Measurements from ENCODE around the gene EIF2B2. TPM values are rescaled to one million over a fixed set of nuclear protein-coding genes. Genes with fewer than 3 reads are reported as not detected.

Gene EIF2B2
- total RNA-seq, 1 experiment from 2014 or later: 48.3 TPM

DNA sequence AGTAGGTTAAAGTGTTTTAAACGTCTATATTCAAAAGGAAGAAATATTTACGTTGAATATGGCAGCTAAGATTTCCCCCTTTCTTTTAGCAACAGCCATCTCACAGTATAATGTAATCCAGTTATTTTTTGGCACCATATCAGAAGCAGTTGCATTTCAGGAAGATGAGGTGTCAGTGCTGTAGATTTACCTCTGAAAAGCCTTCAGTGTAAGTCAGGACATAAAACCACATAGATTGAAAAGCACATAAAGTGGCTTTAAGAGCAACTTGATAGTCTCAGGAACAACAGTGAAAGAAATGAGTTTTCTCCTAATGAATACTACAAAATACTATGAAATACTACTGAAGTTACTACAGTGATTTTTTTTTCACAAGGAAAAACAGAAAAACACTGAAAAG is 41.6 kb downstream of the EIF2B2 start:
- DNase-seq: no peak
- Histone ChIP-seq H3K9ac (ENCODE audit: extremely low read depth, insufficient read length, low read length) (no peak overlapping the region), H2BK12ac (ENCODE audit: insufficient read length, low read depth, low read length) (no peak overlapping the region), H3K79me1 (ENCODE audit: insufficient read depth, low read depth, low read length, poor library complexity, severe bottlenecking) (peaks cover 3% of the 10 kb centered on the region), H3K4me2 (ENCODE audit: insufficient read depth, insufficient read length, low read length) (no peak overlapping the region), H3K4ac (ENCODE audit: low read depth, low read length) (no peak overlapping the region), H2BK15ac (ENCODE audit: low read depth, low read length) (no peak overlapping the region), H2BK20ac (ENCODE audit: low read depth, low read length, poor library complexity, severe bottlenecking) (no peak overlapping the region), H3T11ph (ENCODE audit: low read length) (no peak overlapping the region), H3K23ac (ENCODE audit: insufficient read length, low read depth, low read length) (no peak overlapping the region), H3K23me2 (ENCODE audit: insufficient read length, low read depth, low read length, poor library complexity, severe bottlenecking) (no peaks in the 10 kb centered on the region), H4K5ac (ENCODE audit: insufficient read length, low read depth, low read length) (no peak overlapping the region), H3K14ac (ENCODE audit: insufficient read depth, low read length) (no peak overlapping the region), H2BK5ac (ENCODE audit: insufficient read length, low read length) (no peak overlapping the region), H3K9me3 (ENCODE audit: control insufficient read depth, low read depth, low read length) (no peaks in the 10 kb centered on the region), H3K27me3 (ENCODE audit: insufficient read depth, low read length) (no peaks in the 10 kb centered on the region), H3K56ac (ENCODE audit: insufficient read length, low read depth, low read length) (no peak overlapping the region), H2AK5ac (ENCODE audit: insufficient read length, low read length) (no peak overlapping the region), H3K4me1 (ENCODE audit: insufficient read depth, low read length) (0 out of 2 replicates have a peak, but pooled peaks cover 2% of the 10 kb centered on the region), H3K27ac (ENCODE audit: insufficient read length, low read depth, low read length) (no peak overlapping the region), H4K8ac (replicated peaks; ENCODE audit: insufficient read length, low read depth, low read length) (no peak overlapping the region), H3K79me2 (ENCODE audit: insufficient read depth, low read length) (no peaks in the 10 kb centered on the region), H4K91ac (ENCODE audit: insufficient read length, low read depth, low read length) (no peak overlapping the region), H3K18ac (ENCODE audit: insufficient read length, low read depth, low read length) (no peak overlapping the region), H2AFZ (ENCODE audit: low read length) (no peak overlapping the region), H2BK120ac (ENCODE audit: low read depth, low read length, poor library complexity, severe bottlenecking) (no peak overlapping the region), H4K20me1 (ENCODE audit: control insufficient read depth, insufficient read depth, insufficient read length) (no peaks in the 10 kb centered on the region)
- no peaks in the 10 kb centered on the region for H3K9me3 Mint-ChIP-seq
- H3K27ac Mint-ChIP-seq: no peak overlapping the region
- no CpG with 5 or more reads among the region's 2 CpGs for WGBS (ENCODE audit: extremely low coverage, insufficient read length, low lambda C conversion rate)
- no peaks in the 10 kb centered on the region for H3K27me3 Mint-ChIP-seq (ENCODE audit: low read depth)
- H3K4me1 Mint-ChIP-seq: no peaks in the 10 kb centered on the region
- peaks cover 0 to 16% (median 15%) of the 10 kb centered on the region in 3 experiments; a peak in 6 of 7 replicates for H3K36me3 Mint-ChIP-seq (ENCODE audit: insufficient read depth in 1 of 3, low read depth in 3 of 3)
- no peak for TF ChIP-seq CTCF (conservative IDR thresholded peaks at IDR 0.05)
- no peak overlapping the region for H3K4me3 Mint-ChIP-seq

Measured in H9 (cell line).